ENCODE results near the gene TP53BP2.

TP53BP2 gene

GRCh38 chr1:223756806-223757700 is 88.7 kb downstream of the TP53BP2 start:
- H3K9me3 ChIP-seq (ENCODE audit: low read length), result no peaks in the 10 kb centered on the region
- no peaks in the 10 kb centered on the region for H3K4me1 ChIP-seq (ENCODE audit: insufficient read depth, low read length)
- H3K27me3 ChIP-seq (ENCODE audit: insufficient read depth, low read length), result no peaks in the 10 kb centered on the region
- peaks cover 84% of the 10 kb centered on the region for H3K36me3 ChIP-seq (ENCODE audit: insufficient read depth, low read length)
- no peak overlapping the region for H2AFZ ChIP-seq (ENCODE audit: low read depth, low read length)
- H3K4me3 ChIP-seq (ENCODE audit: low read length), result no peak overlapping the region

GRCh38 chr1:223755992-223756775 is 89.6 kb downstream of the TP53BP2 start:
- Histone ChIP-seq H2AFZ (ENCODE audit: low read depth, low read length) (no peak overlapping the region), H3K4me1 (ENCODE audit: insufficient read depth, low read length) (no peaks in the 10 kb centered on the region), H3K36me3 (ENCODE audit: insufficient read depth, low read length) (peaks cover 86% of the 10 kb centered on the region), H3K4me3 (ENCODE audit: low read length) (no peak overlapping the region), H3K9me3 (ENCODE audit: low read length) (no peaks in the 10 kb centered on the region), H3K27me3 (ENCODE audit: insufficient read depth, low read length) (no peaks in the 10 kb centered on the region)

- no peaks in the 10 kb centered on the region for H3K9me3 ChIP-seq (ENCODE audit: low read length)
- no peaks in the 10 kb centered on the region for H3K4me1 ChIP-seq (ENCODE audit: insufficient read depth, low read length)
- H3K36me3 ChIP-seq (ENCODE audit: insufficient read depth, low read length), result peaks cover 86% of the 10 kb centered on the region
- no peak overlapping the region for H2AFZ ChIP-seq (ENCODE audit: low read depth, low read length)
- H3K4me3 ChIP-seq (ENCODE audit: low read length), result no peak overlapping the region
- H3K27me3 ChIP-seq (ENCODE audit: insufficient read depth, low read length), result no peaks in the 10 kb centered on the region
Observed at GRCh38 chr1:223755432-223755792, 90.3 kb downstream of the TP53BP2 start.

GRCh38 chr1:223754681-223755431 is 90.9 kb downstream of the TP53BP2 start:
- Histone ChIP-seq H2AFZ (ENCODE audit: low read depth, low read length) (no peak overlapping the region), H3K36me3 (ENCODE audit: insufficient read depth, low read length) (peaks cover 86% of the 10 kb centered on the region), H3K4me1 (ENCODE audit: insufficient read depth, low read length) (no peaks in the 10 kb centered on the region)

GRCh38 chr1:223752721-223753515 is 92.8 kb downstream of the TP53BP2 start:
- H3K4me3 ChIP-seq (ENCODE audit: low read length), result no peak overlapping the region
- no peaks in the 10 kb centered on the region for H3K4me1 ChIP-seq (ENCODE audit: insufficient read depth, low read length)
- H2AFZ ChIP-seq (ENCODE audit: low read depth, low read length), result no peak overlapping the region
- H3K36me3 ChIP-seq (ENCODE audit: insufficient read depth, low read length), result peaks cover 89% of the 10 kb centered on the region
- H3K9me3 ChIP-seq (ENCODE audit: low read length), result peaks cover 1% of the 10 kb centered on the region
- no peaks in the 10 kb centered on the region for H3K27me3 ChIP-seq (ENCODE audit: insufficient read depth, low read length)

More at GRCh38 chr1:223754681-223755431, 90.9 kb downstream of the TP53BP2 start:
- Histone ChIP-seq H3K9me3 (ENCODE audit: low read length) (no peaks in the 10 kb centered on the region), H3K4me3 (ENCODE audit: low read length) (no peak overlapping the region), H3K27me3 (ENCODE audit: insufficient read depth, low read length) (no peaks in the 10 kb centered on the region)

- Histone ChIP-seq H3K4me1 (ENCODE audit: insufficient read depth, low read length) (no peaks in the 10 kb centered on the region), H3K4me3 (ENCODE audit: low read length) (no peak overlapping the region), H3K9me3 (ENCODE audit: low read length) (peaks cover 6% of the 10 kb centered on the region), H2AFZ (ENCODE audit: low read depth, low read length) (no peak overlapping the region), H3K27me3 (ENCODE audit: insufficient read depth, low read length) (no peaks in the 10 kb centered on the region), H3K36me3 (ENCODE audit: insufficient read depth, low read length) (peaks cover 97% of the 10 kb centered on the region)
Observed at GRCh38 chr1:223751696-223752095, 94.1 kb downstream of the TP53BP2 start.

GRCh38 chr1:223750730-223751570 is 94.8 kb downstream of the TP53BP2 start:
- H3K4me1 ChIP-seq (ENCODE audit: insufficient read depth, low read length), result no peaks in the 10 kb centered on the region
- no peak overlapping the region for H3K4me3 ChIP-seq (ENCODE audit: low read length)
- peaks cover 97% of the 10 kb centered on the region for H3K36me3 ChIP-seq (ENCODE audit: insufficient read depth, low read length)
- no peak overlapping the region for H2AFZ ChIP-seq (ENCODE audit: low read depth, low read length)
- H3K27me3 ChIP-seq (ENCODE audit: insufficient read depth, low read length), result no peaks in the 10 kb centered on the region
- peaks cover 6% of the 10 kb centered on the region for H3K9me3 ChIP-seq (ENCODE audit: low read length)

GRCh38 chr1:223748773-223749733 is 96.7 kb downstream of the TP53BP2 start:
- Histone ChIP-seq H3K27me3 (ENCODE audit: insufficient read depth, low read length) (no peaks in the 10 kb centered on the region), H3K9me3 (ENCODE audit: low read length) (peaks cover 6% of the 10 kb centered on the region), H3K4me1 (ENCODE audit: insufficient read depth, low read length) (no peaks in the 10 kb centered on the region), H3K4me3 (ENCODE audit: low read length) (no peak overlapping the region), H2AFZ (ENCODE audit: low read depth, low read length) (no peak overlapping the region), H3K36me3 (ENCODE audit: insufficient read depth, low read length) (peaks cover 88% of the 10 kb centered on the region)

- H3K27me3 ChIP-seq (ENCODE audit: insufficient read depth, low read length), result no peaks in the 10 kb centered on the region
- H3K36me3 ChIP-seq (ENCODE audit: insufficient read depth, low read length), result peaks cover 88% of the 10 kb centered on the region
Observed at GRCh38 chr1:223748405-223748772, 97.4 kb downstream of the TP53BP2 start.

GRCh38 chr1:223747838-223748335 is 97.9 kb downstream of the TP53BP2 start:
- Histone ChIP-seq H3K36me3 (ENCODE audit: insufficient read depth, low read length) (peaks cover 83% of the 10 kb centered on the region), H3K4me3 (ENCODE audit: low read length) (no peak overlapping the region), H3K9me3 (ENCODE audit: low read length) (peaks cover 6% of the 10 kb centered on the region), H3K27me3 (ENCODE audit: insufficient read depth, low read length) (no peaks in the 10 kb centered on the region), H2AFZ (ENCODE audit: low read depth, low read length) (no peak overlapping the region), H3K4me1 (ENCODE audit: insufficient read depth, low read length) (no peaks in the 10 kb centered on the region)

More at GRCh38 chr1:223748405-223748772, 97.4 kb downstream of the TP53BP2 start:
- no peaks in the 10 kb centered on the region for H3K4me1 ChIP-seq (ENCODE audit: insufficient read depth, low read length)
- peaks cover 6% of the 10 kb centered on the region for H3K9me3 ChIP-seq (ENCODE audit: low read length)
- no peak overlapping the region for H2AFZ ChIP-seq (ENCODE audit: low read depth, low read length)
- H3K4me3 ChIP-seq (ENCODE audit: low read length), result no peak overlapping the region

- Histone ChIP-seq H3K4me3 (ENCODE audit: low read length) (no peak overlapping the region), H3K36me3 (ENCODE audit: insufficient read depth, low read length) (peaks cover 61% of the 10 kb centered on the region), H3K4me1 (ENCODE audit: insufficient read depth, low read length) (no peaks in the 10 kb centered on the region), H3K9me3 (ENCODE audit: low read length) (peaks cover 6% of the 10 kb centered on the region), H3K27me3 (ENCODE audit: insufficient read depth, low read length) (no peaks in the 10 kb centered on the region), H2AFZ (ENCODE audit: low read depth, low read length) (no peak overlapping the region)
Observed at GRCh38 chr1:223745731-223746130, 100.0 kb downstream of the TP53BP2 start.

All from neuron (in vitro differentiated cells).